ENCODE data around the gene C1orf232. TPM values are rescaled to one million over a fixed set of nuclear protein-coding genes. Genes with fewer than 3 reads are reported as not detected.

Gene C1orf232
- total RNA-seq, 1 donor from 2014 or later = not detected

DNA sequence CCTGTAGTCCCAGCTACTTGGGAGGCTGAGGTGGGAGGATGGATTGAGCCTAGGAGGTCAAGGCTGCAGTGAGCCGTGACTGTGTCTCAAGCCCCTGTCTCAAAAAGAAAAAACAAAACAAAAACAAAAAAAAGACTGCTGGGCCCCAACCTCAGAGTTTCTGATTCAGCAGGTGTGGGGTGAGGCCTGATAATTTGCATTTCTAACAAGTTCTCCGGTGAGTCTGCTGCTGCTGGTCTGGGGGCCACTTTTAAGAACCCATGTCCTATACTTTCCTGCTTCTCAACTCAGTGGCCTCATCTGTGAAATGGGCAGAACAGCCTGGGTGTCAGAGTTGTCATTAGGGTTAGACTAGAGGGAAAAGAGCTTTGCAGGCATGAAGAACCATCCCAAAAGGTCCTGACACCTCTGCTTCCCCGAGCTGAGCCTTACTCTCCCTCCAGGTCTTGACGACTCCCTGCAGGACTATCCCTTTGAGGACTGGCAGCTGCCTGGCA, 11.3 kb upstream of the C1orf232 start:
- no peak overlapping the region for H3K4me3 ChIP-seq
- no peak for DNase-seq
- no peak for ATAC-seq
- TF ChIP-seq, protein P1, sequence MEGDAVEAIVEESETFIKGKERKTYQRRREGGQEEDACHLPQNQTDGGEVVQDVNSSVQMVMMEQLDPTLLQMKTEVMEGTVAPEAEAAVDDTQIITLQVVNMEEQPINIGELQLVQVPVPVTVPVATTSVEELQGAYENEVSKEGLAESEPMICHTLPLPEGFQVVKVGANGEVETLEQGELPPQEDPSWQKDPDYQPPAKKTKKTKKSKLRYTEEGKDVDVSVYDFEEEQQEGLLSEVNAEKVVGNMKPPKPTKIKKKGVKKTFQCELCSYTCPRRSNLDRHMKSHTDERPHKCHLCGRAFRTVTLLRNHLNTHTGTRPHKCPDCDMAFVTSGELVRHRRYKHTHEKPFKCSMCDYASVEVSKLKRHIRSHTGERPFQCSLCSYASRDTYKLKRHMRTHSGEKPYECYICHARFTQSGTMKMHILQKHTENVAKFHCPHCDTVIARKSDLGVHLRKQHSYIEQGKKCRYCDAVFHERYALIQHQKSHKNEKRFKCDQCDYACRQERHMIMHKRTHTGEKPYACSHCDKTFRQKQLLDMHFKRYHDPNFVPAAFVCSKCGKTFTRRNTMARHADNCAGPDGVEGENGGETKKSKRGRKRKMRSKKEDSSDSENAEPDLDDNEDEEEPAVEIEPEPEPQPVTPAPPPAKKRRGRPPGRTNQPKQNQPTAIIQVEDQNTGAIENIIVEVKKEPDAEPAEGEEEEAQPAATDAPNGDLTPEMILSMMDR (IDR thresholded peaks at IDR 0.05) = no peak
- H3K4me1 ChIP-seq = no peaks in the 10 kb centered on the region
- H3K27ac ChIP-seq = no peak overlapping the region
- H3K27me3 ChIP-seq (ENCODE audit: low read depth) = no peaks in the 10 kb centered on the region
- peaks cover 9% of the 10 kb centered on the region for H3K36me3 ChIP-seq
- no peaks in the 10 kb centered on the region for H3K9me3 ChIP-seq
- intact Hi-C loops (cut with DNase I) = no loop called here

DNA sequence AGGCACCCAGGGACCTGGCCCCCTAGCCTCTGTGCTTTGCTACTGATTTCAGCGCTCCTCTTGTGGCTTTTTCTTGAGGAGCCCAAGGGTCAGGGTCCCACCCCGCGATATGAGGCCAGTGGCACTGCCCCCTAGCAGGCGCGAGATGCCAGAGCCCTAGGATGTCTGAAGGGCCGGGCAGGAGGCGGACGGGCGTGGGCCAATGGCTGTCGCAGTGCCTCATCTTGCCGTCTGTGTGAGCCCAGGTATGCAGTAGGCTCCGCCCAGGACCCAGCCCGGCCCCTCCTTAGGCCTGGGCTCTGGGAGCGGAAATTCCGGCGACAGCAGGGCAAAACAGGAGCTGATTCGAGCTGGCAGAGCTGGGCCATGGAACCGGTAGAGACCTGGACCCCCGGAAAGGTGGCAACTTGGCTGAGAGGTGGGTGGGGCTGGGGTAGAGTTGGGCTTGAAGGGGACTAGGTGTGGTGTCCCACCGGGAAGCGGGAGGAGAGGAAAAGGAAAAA, 8.5 kb upstream of the C1orf232 start, which contains the start of gene CNKSR1:
CNKSR1 (plus strand) TSS at position 310 of the 503 bp plus-strand sequence; CDS start at position 367, 57 bp downstream.
- TF ChIP-seq, protein P1 (IDR thresholded peaks at IDR 0.05) = peak; percentile 25
- Histone ChIP-seq H3K27me3 (ENCODE audit: low read depth) (no peaks in the 10 kb centered on the region), H3K36me3 (peaks cover 9% of the 10 kb centered on the region), H3K27ac (peak within 1 kb of the TSS; percentile 72), H3K4me3 (peak within 1 kb of the TSS; percentile 44), H3K4me1 (no peaks in the 10 kb centered on the region), H3K9me3 (no peaks in the 10 kb centered on the region)
- peak; percentile 97 to 98 for ATAC-seq
- intact Hi-C loops (cut with DNase I) = no loop called here
- peak; percentile 90 for DNase-seq

DNA sequence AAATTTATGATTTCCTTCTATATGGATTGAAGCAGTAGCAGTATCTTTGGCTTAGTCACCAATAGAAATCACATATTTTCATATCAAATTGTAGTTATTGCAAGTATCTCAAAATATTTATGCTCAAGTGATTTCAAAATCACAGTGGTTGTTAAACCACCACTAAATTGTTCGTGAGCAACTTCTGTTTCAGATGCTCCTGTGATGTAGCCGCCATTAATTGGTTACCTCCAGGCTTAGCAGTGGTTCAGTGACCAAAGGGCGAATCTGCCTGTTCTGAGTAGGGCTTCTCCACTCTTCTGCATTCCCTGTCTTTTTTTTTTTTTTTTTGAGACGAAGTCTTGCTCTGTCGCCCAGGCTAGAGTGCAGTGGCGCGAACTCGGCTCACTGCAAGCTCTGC, 6.6 kb upstream of the C1orf232 start:
- no peaks in the 10 kb centered on the region for H3K9me3 ChIP-seq
- no peaks in the 10 kb centered on the region for H3K27me3 ChIP-seq (ENCODE audit: low read depth)
- H3K27ac ChIP-seq = no peak overlapping the region
- intact Hi-C loops (cut with DNase I) = no loop called here
- DNase-seq (no peak), ATAC-seq (no peak)
- no peak overlapping the region for H3K4me3 ChIP-seq
- peaks cover 8% of the 10 kb centered on the region for H3K4me1 ChIP-seq
- TF ChIP-seq, protein P1 (IDR thresholded peaks at IDR 0.05) = no peak
- no peaks in the 10 kb centered on the region for H3K36me3 ChIP-seq

DNA sequence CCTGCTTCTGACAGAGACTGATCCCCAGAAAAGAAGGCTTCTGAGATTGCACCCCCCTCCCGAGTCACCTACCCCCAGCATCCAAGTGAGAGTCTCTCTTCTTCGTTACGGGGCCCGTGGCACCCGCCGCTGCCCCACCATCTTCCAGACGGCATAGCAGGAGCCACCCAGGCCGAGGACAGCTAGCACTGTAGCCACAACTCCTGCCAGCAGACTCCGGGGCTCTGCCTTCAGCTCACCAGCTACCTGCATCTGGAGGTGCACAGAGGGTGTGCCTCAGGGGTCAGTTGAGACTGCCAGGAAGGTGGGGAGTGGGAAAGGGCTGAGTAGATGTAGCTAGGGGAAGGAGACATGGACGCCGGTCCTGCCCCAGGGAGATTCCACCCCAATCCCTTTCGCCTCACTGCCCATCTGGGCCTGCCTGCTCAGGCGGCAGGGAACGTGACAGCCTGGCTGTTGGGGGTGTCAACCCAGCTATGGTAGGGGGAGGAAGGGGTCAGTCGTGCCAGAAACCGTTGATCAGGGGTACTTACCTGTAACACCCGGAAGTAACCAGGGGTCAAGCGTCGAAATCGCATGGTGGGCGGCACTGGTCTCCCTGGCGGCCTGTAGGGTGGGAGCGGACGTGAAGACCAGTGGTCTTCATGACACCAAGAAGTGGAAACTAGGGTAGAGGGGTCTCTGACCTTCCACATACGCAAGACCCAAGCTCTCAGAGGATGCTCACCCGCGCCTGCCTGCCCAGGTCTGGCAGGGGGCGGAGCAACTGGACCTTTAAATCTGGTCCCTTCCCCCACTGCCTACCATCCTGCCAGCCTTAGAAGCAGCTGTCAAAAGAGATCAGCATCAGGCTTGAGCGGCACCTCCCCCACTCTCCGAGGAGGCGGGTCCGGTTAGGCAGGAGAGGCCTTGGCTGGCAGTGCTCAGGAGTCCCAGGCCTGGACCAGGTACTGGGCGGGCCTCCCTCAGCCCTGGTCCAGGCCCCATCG, 2.6 kb upstream of the C1orf232 start, which contains the start of gene ZNF593OS:
ZNF593OS (minus strand) TSS at position 749 of the 989 bp plus-strand sequence; CDS start at position 578, 171 bp downstream.
- Histone ChIP-seq H3K4me1 (peaks cover 10% of the 10 kb centered on the region), H3K9me3 (no peaks in the 10 kb centered on the region), H3K4me3 (peak within 1 kb of the TSS; percentile 98), H3K36me3 (no peaks in the 10 kb centered on the region), H3K27ac (no peak within 1 kb of the TSS), H3K27me3 (ENCODE audit: low read depth) (no peaks in the 10 kb centered on the region)
- no peak for ATAC-seq
- no peak for DNase-seq
- TF ChIP-seq, protein P1 (IDR thresholded peaks at IDR 0.05) = no peak
- intact Hi-C loops (cut with DNase I) = no loop called here

DNA sequence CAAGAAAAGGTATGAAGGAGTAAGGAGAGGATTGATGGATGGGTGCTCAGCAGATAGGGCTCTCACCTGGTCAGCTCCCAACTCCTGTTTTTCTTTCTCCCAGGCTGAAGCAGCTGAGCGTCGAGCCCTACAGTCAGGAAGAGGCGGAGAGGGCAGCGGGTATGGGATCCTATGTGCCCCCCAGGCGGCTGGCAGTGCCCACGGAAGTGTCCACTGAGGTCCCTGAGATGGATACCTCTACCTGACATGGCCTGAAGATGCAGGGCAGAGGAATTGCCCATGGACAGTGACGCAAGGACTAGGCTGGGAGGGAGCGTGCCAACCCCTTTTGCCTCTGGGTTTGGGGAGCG, 1.7 kb upstream of the C1orf232 start:
- Histone ChIP-seq H3K27me3 (ENCODE audit: low read depth) (no peaks in the 10 kb centered on the region), H3K4me3 (peak overlapping the region; percentile 98), H3K36me3 (no peaks in the 10 kb centered on the region), H3K4me1 (peaks cover 10% of the 10 kb centered on the region), H3K9me3 (no peaks in the 10 kb centered on the region), H3K27ac (peak overlapping the region; percentile 85)
- ATAC-seq (no peak), DNase-seq (no peak)
- TF ChIP-seq, protein P1 (IDR thresholded peaks at IDR 0.05) = no peak
- intact Hi-C loops (cut with DNase I) = no loop called here

Measured in lower lobe of right lung (tissue), 2 donors.